Esophagus squamous epithelium (tissue), 5 donors: ENCODE results near the gene VAV2. TPM values are rescaled to one million over a fixed set of nuclear protein-coding genes. Genes with fewer than 3 reads are reported as not detected.
A peak's percentile ranks its signal among the peaks of the same experiment; 100 is the strongest.

Experiments
- DNase-seq: peaks from one replicate; lab custom pipeline; 2025; lab: John Stamatoyannopoulos, UW
- H3K27ac ChIP-seq, 4 donors: fragments of 200-600 bp; sonication (generic); one replicate each; pipeline ENCODE4 v1.5.1; 2016 to 2019; ENCODE audit warnings: mild to moderate bottlenecking in 1 of 4
- H3K27me3 ChIP-seq, 4 donors: fragments of 200-600 bp; sonication (generic); 1 replicate in 3 of 4; 2 replicates in 1 of 4; pipeline versions ENCODE4 v1.5.1 to v1.6.0; 2017 to 2021; ENCODE audit warnings: antibody characterized with exemption in 1 of 4
- H3K36me3 ChIP-seq, 3 donors: fragments of 200-600 bp; sonication (generic); one replicate each; pipeline ENCODE4 v1.5.1; 2016 to 2019
- H3K4me1 ChIP-seq, 3 donors: fragments of 200-600 bp; sonication (generic); one replicate each; pipeline ENCODE4 v1.5.1; 2017 to 2019
- H3K4me3 ChIP-seq, 4 donors: fragments of 200-600 bp; sonication (generic); 1 replicate in 3 of 4; 2 replicates in 1 of 4; pipeline ENCODE4 v1.5.1; 2016 to 2019; ENCODE audit warnings: mild to moderate bottlenecking in 2 of 4, moderate library complexity in 1 of 4
- H3K9me3 ChIP-seq, 3 donors: fragments of 200-600 bp; sonication (generic); one replicate each; pipeline ENCODE4 v1.5.1; 2016 to 2019
- CTCF ChIP-seq, 6 experiments: fragments of 450-650 bp in 4 of 6; fragments of 200-600 bp in 2 of 6; sonication (generic) in 2 of 6; IDR thresholded peaks; one replicate each; pipeline ENCODE4 v1.5.1; 2016 to 2019; ENCODE audit warnings: antibody characterized with exemption in 6 of 6, mild to moderate bottlenecking in 4 of 6, moderate library complexity in 4 of 6
- POLR2A ChIP-seq, 4 donors: fragments of 450-650 bp; IDR thresholded peaks; one replicate each; pipeline ENCODE4 v1.6.1; 2017; ENCODE audit warnings: antibody characterized with exemption in 4 of 4, mild to moderate bottlenecking in 4 of 4, moderate library complexity in 3 of 4
- WGBS, 2 donors: methylation state at CpG; one replicate each; pipeline ENCODE4 v1.1.5; 2018; 5-methylcytosine and 5-hydroxymethylcytosine counted together
- intact Hi-C: fragments of 100-400 bp; cut with DNase I; formaldehyde crosslinking; loops from one replicate; pipeline ENCODE4 v1.15.0; 2022
- total RNA-seq, 4 donors: library from RNA; depleted of rRNA; stranded (reverse); fragments of >200 nt; gene quantifications; one replicate each; pipeline ENCODE4 v1.1.0, GENCODE V29; 2016
- donor health status: DM: yes; HTN: yes; CAD: no.

Gene VAV2
- total RNA-seq, 4 donors from 2014 or later, result 3.8 to 7.6 (median 5.7) TPM

GRCh38 chr9:133738640-133739225 is 253.4 kb downstream of the VAV2 start:
- no peaks in the 10 kb centered on the region for H3K36me3 ChIP-seq
- DNase-seq, result no peak
- no peak overlapping the region for H3K27ac ChIP-seq
- peak overlapping the region in 3 of 4 donors; percentile 30 to 63 (median 38) for H3K4me3 ChIP-seq
- H3K4me1 ChIP-seq, result peaks cover 7 to 16% (median 9%) of the 10 kb centered on the region in 3 donors
- peaks cover 0 to 28% (median 0%) of the 10 kb centered on the region in 4 donors for H3K27me3 ChIP-seq
- TF ChIP-seq POLR2A (IDR thresholded peaks at IDR 0.05) (no peak), CTCF (IDR thresholded peaks at IDR 0.05) (no peak)
- intact Hi-C loops, result loop anchor here (10.0 kb wide), 1 partner anchor 204 kb away; the partner anchor contains the start of gene ADAMTSL2
- no peaks in the 10 kb centered on the region for H3K9me3 ChIP-seq
- 71 to 87% methylated on average over 4 of the region's 13 CpGs for WGBS, 2 donors

GRCh38 chr9:133737774-133738639 is 254.1 kb downstream of the VAV2 start, which contains the start of gene SARDH:
Gene SARDH (minus strand): TSS chr9:133738352. CDS start chr9:133734173, 4,179 bp downstream.
- H3K27ac ChIP-seq, result no peak within 1 kb of the TSS
- H3K4me1 ChIP-seq, result peaks cover 7 to 16% (median 9%) of the 10 kb centered on the region in 3 donors
- no peak for DNase-seq
- H3K36me3 ChIP-seq, result no peaks in the 10 kb centered on the region
- H3K27me3 ChIP-seq, result peaks cover 0 to 28% (median 0%) of the 10 kb centered on the region in 4 donors
- intact Hi-C loops, result loop anchor here (10.0 kb wide), 1 partner anchor 203 kb away; the partner anchor contains the start of gene ADAMTSL2
- TF ChIP-seq CTCF (IDR thresholded peaks at IDR 0.05), result no peak
- H3K4me3 ChIP-seq, result peak within 1 kb of the TSS; percentile 25 to 63 (median 34)
- H3K9me3 ChIP-seq, result no peaks in the 10 kb centered on the region
- 29 to 60% methylated on average over 1 to 5 of the region's 25 CpGs for WGBS, 2 donors

GRCh38 chr9:133737071-133737773 is 254.9 kb downstream of the VAV2 start:
- TF ChIP-seq POLR2A (IDR thresholded peaks at IDR 0.05) (no peak), CTCF (IDR thresholded peaks at IDR 0.05) (no peak)
- peak overlapping the region in 1 of 4 donors; percentile 38 for H3K4me3 ChIP-seq
- no peak overlapping the region for H3K27ac ChIP-seq
- DNase-seq, result no peak
- peaks cover 7 to 16% (median 9%) of the 10 kb centered on the region in 3 donors for H3K4me1 ChIP-seq
- WGBS, 2 donors, result 41 to 80% methylated on average over 2 to 6 of the region's 15 CpGs
- H3K36me3 ChIP-seq, result no peaks in the 10 kb centered on the region
- H3K9me3 ChIP-seq, result no peaks in the 10 kb centered on the region
- H3K27me3 ChIP-seq, result peaks cover 0 to 22% (median 0%) of the 10 kb centered on the region in 4 donors
- intact Hi-C loops, result loop anchor here (10.0 kb wide), 1 partner anchor 202 kb away; the partner anchor contains the start of gene ADAMTSL2

- H3K27me3 ChIP-seq, result peaks cover 0 to 20% (median 0%) of the 10 kb centered on the region in 4 donors
- no peak overlapping the region for H3K27ac ChIP-seq
- no peak for DNase-seq
- no peaks in the 10 kb centered on the region for H3K9me3 ChIP-seq
- H3K4me3 ChIP-seq, result no peak overlapping the region
- TF ChIP-seq CTCF (IDR thresholded peaks at IDR 0.05) (no peak), POLR2A (IDR thresholded peaks at IDR 0.05) (no peak)
- WGBS, 2 donors, result 66 to 72% methylated on average over 8 of the region's 8 CpGs
- H3K36me3 ChIP-seq, result no peaks in the 10 kb centered on the region
- peaks cover 7 to 16% (median 9%) of the 10 kb centered on the region in 3 donors for H3K4me1 ChIP-seq
- intact Hi-C loops, result loop anchor here (10.0 kb wide), 1 partner anchor 201 kb away; the partner anchor contains the start of gene ADAMTSL2
Observed at GRCh38 chr9:133735931-133736330, 256.2 kb downstream of the VAV2 start.
